Stimulated activated CD8-positive, alpha-beta memory T cell treated with anti-CD3 and anti-CD28 coated beads, Interleukin-15, amount 100 ng/mL, for 24 hours (primary cell): Measurements from ENCODE around the gene OR6K6.

Experiments used
- DNase-seq: peaks from one replicate; pipeline ENCODE4 v3.0.0-alpha.2; 2020; ENCODE audit warnings: low read depth

The OR6K6 gene

GRCh38 chr1:158801396-158801795, 46.9 kb downstream of the OR6K6 start:
- no peak for DNase-seq

GRCh38 chr1:158803678-158804077, 49.2 kb downstream of the OR6K6 start:
- DNase-seq, result no peak
